Hypothalamus (tissue), 51 donors: ENCODE data around the gene TENM4.

Experiments used
- DNase-seq, 51 donors: peaks; one replicate each; lab custom pipeline; 2025; lab: John Stamatoyannopoulos, UW

The TENM4 gene

DNA sequence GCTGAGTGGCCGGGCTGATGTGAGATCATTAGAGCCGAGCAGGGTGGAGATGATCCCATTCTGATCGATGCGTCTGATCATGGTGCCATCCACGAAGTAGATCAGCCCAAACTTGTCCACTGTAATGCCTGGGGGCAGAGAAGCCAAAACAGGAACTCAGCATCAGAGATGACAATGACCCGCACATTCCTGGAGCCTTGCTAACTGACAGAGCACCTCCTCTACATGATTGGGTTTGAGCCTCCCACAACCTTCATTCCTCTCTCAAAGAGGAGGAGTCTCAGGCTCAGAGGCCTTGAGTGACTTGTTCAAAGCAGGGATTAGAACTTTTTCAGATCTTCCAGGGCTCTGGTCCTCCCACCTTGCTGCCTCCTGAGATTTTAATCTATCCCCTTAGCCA lies 732.4 kb downstream of the TENM4 start:
- no peak for DNase-seq

DNA sequence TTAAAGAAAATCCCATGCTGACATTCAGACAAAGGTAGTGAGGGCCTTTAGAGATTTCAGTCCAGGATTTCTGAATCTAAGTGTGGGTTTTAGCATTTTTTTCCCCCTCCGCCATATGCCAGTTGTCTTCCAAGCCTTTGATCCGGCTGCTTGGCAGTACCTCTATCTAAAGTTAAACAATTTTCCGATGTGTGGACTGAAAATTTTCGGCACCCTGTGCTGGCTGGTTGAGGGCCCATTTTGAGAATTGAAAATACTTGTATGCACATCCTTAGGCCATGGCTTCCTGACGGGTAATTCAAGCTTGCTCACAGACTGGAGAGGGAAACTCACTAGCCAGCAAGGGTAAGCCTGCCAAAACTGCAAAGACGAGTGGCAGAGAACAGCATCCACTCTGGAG lies 734.3 kb downstream of the TENM4 start:
- DNase-seq: peak in 1 of 51 donors; percentile 5

DNA sequence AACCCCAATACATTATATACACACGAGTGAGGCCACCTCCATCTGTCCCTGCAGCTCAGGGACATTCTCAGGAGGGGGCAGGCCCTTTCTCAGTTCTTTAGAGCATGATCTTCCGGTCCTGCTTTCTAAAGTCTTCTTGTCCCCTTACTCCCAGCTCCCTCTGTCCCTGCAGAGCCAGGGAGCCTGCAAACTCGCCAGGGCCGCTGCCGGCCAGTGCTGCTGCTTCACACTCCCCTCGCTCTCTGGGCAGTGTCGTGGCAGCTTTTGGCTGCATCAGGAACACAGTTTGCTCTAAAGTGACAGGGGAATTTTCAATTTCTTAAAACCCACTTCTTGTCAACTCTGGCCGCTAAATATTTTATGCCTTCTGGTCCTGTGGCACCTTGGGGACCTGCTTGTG lies 736.0 kb downstream of the TENM4 start:
- DNase-seq: no peak

DNA sequence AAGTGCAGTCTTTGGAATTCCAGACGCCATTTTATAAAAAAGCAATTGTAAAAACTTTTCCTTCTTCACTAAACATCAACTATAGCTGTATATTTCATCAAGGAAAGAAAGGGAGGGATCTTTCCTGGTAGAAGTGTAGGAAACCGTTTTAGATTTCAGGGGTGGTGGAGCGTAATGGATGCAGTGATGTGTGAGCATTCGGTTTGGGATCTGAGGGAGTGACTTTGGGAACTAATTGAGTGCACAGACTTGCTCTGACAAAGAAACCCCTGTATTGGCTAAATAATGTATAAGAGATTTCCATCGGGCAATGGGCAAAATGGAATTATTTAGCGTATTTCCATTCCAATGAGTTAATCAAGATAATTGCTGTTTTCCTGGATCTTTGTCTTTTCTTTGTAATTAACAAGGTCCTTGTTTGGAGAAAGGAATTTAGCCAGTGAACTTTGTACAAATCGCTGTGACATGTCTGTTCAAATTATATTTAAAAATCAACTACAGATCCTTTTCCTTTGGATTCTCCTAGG lies 741.2 kb downstream of the TENM4 start:
- DNase-seq: no peak

DNA sequence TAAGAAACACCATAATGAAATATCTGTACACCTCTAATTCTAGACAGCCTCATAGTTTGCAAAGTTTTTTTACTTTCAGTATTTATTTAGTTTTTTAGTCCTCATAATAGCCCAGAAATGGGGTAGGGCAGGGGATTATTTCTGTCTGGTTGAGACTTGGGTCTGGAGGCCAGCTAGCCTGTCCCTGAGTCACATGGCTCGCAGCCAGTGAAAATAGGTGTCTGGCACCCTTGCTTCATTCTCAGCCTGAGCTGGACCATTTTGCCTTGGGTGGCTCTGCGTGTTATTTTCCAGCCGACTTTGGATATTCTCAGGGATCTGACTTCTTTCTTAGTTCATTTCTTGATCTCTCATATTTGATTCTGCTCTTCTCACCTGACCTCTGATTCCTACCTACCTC lies 742.2 kb downstream of the TENM4 start:
- peak in 2 of 51 donors; percentile 4 to 12 for DNase-seq

DNA sequence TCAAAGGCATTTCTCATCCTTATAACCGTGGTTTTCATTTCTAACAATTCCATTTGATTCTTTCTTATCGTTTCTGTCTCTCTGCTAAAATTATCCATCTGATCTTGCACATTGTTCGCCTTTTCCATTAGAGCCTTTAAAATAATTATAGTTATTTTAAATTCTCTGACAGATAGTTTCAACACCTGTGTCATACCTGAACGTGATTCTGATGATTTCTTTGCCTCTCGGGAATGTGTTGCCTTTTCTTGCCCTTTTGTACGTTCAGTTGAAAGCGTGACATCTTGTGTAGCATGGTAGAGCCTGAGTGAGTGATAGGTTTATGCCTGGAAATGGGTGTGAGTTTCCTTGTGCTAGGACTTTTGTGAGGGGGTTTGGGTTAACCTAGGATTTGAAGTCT lies 744.7 kb downstream of the TENM4 start:
- no peak for DNase-seq

DNA sequence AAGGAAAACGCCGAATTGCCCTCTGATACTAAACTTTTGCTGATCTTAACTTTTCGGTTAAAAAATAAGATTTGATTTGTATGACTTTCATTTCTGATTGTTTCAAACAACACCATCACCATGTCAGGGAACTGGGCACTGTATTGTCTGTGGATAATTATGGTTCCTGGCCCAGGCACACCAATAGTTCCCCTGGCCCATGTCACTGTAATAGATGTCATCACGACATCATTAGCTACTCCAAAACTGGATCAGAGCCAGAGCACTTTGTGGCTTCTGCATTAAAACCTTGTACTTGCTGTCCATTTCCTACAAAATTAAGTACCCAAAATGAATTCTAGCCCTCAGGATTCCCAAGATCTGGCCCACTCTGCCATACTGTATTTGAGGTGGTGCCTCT lies 746.7 kb downstream of the TENM4 start:
- no peak for DNase-seq

DNA sequence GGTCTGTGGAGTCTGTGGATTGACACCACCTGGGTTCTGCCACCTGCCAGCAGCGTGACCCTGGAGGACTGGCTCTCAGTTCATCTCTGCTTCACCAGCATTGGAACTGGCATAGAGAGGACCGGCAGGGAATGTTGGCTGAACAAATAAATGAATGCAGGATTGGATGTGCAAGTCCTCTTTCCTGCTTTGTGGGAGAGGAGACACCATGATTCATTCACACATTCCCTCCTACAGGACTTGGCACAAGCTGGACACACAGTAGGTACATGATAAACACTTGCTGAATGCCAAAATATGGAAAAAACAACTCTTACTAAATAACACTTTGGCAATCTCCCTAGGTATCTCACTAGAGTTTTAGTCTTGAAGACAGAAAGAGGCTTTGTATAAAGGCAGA lies 749.6 kb downstream of the TENM4 start:
- DNase-seq: peak in 1 of 51 donors; percentile 30

DNA sequence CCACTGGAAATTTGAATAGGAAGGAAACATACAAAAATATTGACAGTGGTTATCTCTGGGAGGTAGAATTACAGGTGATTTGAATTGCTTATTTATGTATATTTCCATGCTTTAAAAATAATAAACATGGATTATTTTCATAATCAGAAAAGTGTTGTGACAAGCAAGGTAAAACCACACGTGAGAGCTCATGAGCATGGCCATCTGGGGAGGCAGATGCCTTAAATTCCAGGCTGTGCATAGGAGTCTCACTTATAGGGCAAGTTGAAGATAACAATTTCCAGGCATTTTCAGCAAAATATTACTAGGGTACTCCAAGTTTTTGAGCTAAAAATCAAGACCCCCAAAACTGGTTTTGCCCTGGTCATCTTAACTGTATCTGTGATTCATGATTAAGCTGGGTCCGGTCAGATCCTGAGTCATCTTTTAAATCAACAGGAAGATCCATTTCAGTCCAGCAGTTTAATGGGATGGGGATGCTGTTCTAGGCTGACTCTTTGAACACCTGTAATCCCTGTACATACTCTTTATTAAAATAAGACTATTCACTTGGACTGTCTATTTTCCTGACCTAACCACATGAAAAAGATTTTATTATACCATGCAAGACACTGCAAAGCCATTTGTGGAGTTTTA lies 750.4 kb downstream of the TENM4 start:
- DNase-seq: no peak

DNA sequence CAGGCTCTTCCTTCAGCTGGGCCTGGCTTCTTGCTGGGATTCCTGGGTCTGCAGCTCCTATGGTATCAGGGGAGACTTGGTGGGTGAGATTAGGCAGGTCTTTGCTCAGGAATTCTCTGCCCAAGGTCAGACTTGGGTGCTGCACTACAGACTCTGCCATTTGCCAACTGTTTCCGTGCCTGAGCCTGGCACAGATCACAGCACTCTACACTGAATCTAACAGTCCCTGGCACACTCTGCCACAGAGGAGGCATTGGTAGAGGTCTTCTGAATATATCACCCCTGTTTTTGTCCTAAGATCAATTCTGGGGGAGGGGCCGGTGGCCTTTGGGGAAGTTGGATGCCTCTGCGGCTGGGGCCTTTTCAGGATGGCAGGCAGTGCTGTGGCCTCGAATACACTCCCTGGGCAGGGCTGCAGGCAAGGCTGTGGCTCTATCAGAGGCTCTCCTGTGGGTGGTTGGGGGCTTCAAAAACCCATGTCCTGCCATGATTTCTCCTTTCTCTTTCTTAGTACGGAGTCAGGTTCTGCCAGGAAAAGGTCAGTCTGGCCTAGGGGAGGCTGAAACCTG lies 751.2 kb downstream of the TENM4 start:
- DNase-seq: no peak

DNA sequence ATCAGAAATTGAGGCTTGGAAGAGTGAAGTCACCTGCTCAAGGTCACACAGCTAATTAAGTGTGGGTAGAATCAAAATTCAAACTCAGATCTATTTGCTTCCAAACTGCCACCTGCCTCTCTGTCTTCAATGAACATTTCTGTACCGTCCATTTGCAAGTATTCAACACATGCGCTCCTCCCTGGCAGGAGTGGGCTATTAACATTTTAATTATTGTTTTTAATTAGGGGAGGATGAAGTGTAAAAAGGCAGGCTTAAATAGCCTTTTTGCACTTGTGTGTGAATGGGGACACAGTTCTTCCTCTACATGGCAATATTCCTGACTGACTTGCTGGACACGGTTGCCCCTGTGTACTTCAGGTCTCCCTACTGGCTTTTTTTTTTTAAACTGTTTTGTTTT lies 751.7 kb downstream of the TENM4 start:
- no peak for DNase-seq

DNA sequence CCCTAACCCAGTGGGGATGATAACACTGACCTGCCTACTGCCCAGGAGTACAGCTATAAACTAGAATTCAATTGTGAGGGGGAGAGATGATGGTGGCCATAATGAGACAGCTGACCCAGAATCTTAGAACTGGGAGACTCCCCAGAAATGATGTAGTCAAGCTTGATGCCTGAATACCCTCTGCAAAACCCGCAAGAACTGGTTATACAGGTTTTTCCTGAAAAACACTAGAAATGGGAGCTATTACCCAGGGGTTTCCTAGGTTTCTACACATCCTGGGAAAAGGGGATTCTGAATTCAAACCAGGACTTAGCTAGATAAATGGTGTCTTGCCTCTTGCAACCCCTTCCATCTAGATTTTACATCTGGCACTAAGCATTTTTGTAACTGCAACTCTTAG lies 752.4 kb downstream of the TENM4 start:
- no peak for DNase-seq

DNA sequence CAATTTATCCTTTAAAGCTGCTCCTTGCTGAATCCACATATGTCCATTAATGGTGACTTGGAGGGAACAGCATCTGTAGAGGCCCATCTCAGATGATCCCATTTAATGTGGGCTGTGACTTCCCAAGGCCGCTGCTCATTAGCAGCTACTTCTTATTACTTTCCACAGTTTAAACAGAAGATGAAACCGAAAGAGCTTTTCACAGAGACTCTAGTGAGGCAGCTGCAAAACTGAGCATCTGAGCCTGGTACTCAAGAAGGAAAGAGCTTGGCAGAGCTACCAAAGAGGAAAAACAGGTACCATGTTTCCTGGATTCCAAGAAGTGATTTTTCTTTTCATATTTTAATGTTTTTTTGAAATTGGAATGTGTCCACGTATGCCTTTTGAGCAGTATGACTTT lies 755.7 kb downstream of the TENM4 start:
- DNase-seq: no peak

DNA sequence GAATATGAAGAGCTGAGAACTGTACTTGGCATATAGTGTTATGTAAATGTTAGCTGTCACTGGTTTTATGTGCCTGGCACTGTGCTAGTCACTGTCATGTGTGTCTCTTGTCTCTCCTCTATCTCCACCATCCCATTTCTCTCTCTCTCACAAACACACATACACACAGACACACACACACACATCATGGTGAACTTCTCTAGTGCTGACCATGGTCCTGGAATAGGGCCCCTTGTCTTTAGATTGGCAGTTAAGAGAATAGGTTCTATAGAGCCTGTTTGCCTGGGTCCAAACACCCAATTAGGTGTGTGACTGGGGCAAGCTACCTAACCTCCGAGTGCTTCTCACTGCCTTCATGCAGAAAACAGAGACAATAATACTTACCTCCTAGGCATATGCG lies 756.5 kb downstream of the TENM4 start:
- no peak for DNase-seq

DNA sequence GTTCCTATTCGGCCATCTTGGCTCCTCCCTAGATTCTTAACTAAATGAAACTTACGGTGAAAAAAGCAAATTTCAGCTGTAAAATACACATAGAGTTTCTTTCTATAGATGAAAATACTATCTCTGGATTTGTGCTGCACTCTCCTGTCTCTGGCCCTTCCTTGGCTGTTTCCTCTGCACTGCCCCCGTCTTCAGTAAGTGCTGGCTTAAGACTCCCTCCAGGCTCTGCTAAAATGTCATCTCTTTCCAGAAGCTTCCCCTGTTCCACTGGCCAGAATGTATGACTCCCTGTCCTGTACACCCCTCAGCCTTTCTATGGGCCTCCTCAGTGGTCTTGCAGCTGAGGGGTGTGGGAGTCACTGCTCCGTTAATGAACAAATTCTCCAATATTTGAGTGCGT lies 757.1 kb downstream of the TENM4 start:
- no peak for DNase-seq

DNA sequence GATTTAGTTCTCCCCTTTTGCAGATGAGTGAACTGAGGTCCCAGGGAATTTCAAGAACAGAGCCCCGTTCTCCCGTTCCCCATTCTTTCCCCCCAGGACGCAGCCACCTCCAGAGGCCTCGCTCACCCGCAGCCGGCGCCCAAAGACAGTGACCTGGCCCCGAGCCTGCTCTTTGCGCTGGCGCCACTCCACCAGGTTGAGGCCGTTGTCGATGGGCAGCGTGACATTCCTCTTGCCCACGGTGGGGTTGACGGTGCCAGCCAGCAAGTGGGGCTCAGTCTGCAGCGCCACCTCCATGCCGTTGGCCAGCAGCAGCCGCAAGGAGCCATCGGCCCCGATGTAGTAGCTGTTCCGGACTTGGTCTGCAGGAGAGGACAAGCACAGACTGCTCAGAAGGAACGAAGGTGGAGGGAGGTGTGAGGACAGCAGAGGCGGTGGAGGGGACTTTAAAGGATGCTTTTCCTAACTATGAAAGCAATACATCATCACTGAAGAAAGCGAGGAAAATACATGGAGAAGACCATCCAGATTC lies 764.7 kb downstream of the TENM4 start:
- DNase-seq: no peak

DNA sequence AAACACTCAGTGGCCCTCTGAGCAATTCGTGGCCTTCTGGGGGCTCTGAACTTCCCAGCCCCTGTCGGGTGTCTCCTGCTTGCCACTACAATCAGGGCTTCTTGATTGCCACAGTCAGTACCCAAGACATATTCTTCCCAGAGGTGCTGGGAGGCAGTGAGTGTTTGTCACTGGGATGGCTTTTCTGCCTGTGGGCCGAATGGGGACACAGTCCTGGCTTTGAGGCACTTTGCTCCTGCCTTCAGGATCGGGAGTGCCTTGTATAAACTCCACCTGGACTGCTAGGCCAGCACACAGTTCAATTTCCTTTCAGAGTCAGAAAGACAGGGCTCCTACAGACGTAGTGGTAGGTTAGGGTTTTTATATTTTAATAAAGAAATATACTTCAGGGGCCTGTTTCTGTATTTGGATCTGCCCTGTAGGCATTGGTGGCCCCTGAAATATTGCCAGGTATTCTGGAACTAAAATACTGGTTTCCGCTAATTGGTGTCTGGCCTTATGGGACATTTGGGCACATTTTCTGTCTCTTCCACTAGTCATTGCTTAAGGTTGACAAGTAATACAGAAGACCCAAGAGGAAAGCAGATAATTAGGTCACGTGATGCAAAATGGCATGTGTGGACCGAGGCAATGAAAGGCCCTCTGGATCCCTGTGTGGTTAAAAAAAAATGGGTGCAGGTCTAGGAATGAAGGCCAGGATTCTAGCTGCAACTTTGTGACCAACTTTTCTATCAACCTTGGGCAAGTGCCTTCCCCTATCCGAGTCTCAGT lies 767.8 kb downstream of the TENM4 start:
- DNase-seq: no peak

DNA sequence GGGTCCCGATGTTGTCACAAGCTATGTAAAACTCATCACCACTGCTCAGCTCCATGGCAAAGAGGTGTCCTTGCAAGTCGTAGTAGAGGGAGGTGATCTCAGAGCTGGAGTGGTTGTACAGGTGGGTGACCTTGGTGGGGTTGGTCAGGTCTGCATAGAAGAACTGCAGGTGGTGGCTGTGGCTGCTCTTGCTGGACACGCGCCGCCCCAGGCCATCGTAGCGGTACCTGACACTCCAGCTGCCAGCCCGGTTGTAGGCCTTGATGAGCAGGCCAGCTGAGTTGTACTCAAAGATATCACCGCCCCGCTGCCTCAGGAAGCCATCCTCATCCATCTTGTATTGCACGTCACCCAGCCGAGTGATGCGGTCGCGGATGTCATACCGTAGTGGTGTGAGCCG lies 771.6 kb downstream of the TENM4 start:
- DNase-seq: no peak

DNA sequence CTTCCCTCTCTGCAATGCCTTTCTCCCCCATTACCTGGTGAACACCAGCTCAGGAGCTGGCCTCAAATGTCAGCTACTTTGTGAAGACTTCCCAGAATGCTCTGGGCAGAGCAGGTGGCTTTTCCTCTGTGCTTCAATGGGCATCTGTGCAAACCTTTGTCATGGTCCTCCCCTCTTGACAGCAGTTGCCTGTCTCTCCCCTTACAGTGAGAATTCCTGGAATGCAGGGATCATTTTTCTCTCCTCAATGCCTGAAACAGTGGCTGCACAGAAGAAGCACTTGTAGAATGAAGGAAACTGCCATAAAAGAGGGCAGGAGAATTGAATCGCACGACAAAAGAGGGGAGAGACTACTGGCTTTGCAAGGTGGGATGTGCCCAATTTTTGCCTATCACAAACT lies 773.4 kb downstream of the TENM4 start:
- no peak for DNase-seq

DNA sequence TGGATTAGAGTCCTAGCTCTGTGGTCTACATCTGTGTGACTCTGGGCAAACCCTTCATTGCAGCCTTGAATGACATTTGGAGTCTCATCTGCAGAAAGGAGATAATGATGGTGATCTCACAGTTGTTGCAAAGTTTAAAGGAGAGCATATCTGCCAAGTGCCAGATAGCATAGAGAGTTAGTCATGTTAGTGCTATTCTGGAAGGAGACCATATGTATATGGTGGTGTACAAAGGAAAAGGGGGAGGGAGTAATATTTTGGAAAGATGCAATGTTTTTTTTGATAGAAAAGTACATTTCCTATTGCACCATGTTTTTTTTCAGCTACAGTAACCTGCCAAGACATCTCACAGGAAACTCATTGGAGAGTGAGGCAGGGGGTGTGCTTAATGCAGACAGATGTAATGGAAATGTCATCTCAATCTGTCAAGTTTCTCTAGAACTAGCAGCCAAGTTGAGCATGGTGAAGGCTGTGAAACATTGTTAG lies 774.1 kb downstream of the TENM4 start:
- DNase-seq: no peak

DNA sequence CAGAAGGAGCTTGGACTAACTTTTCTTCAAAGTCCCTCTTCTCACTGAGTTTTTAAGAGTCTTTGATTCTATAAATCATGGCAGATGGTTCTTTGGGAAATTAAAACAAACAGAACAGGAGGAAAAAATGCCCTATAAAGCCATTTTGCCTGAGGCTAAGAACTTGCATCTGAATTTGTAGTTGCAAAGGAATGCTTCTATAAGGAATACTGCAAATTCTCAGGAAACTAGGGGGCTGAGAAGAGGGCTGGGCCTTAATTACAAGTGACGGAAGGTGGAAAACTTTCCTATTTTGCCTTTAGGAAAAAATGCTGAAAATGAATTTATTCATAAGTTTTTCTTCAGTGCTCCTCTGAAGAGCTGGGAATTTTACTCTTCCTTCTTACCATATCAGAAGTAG lies 776.2 kb downstream of the TENM4 start:
- DNase-seq: no peak

DNA sequence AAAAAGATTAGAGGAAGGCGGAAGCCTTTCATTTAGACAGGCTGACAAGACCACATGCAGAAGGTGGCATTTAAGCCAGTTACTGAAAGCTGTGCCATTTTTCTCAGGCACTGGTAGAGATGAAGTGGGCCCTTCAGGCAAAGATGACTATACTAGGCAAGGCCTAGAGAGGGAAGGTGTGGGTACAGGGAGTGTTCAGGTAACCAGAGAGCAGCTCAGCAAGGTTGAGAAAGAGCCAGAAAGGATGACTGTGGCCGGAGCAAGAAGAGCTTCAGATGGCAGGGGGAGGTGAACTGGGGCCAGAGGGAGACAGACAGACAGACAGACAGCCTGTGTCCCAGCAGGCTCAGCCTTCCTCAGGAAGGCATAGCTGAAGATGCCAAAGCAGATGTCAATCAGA lies 778.0 kb downstream of the TENM4 start:
- no peak for DNase-seq
